Measurements from ENCODE around the gene KCNH6. TPM values are rescaled to one million over a fixed set of nuclear protein-coding genes. Genes with fewer than 3 reads are reported as not detected.

The KCNH6 gene
- total RNA-seq, 1 experiment from 2014 or later: not detected

DNA sequence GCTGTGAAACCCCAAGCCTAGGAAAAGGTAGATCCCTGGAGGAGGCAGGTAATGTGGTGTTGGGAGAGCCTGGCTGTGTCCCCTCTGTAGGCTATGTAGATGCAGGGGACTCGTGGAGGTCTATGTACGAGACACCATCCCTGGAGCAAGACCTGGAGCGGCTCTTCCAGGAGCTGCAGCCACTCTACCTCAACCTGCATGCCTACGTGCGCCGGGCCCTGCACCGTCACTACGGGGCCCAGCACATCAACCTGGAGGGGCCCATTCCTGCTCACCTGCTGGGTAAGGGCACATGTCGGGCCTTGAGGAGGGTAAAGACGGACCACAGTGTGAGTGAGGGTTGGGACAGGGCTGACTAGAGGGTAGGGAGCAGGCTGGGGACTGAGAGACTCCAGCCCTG is 34.3 kb upstream of the KCNH6 start:
- Histone ChIP-seq H3K27me3 (replicated peaks; ENCODE audit: control insufficient read depth, insufficient read depth, low read length) (no peaks in the 10 kb centered on the region; the same call in 1 of the 2 replicates), H3K4me3 (ENCODE audit: low read depth, low read length) (no peak overlapping the region), H3K4me1 (no peaks in the 10 kb centered on the region), H3K9me3 (no peaks in the 10 kb centered on the region), H3K36me3 (ENCODE audit: control insufficient read depth, insufficient read depth, low read length) (no peaks in the 10 kb centered on the region)
- ChIA-PET POLR2A (no interaction called here), CTCF (interaction anchor here (0.8 kb wide), 1 partner anchor 61 kb away, joined by 6 read pairs; the partner anchor contains the start of gene DCAF7)
- TF ChIP-seq, protein P1, sequence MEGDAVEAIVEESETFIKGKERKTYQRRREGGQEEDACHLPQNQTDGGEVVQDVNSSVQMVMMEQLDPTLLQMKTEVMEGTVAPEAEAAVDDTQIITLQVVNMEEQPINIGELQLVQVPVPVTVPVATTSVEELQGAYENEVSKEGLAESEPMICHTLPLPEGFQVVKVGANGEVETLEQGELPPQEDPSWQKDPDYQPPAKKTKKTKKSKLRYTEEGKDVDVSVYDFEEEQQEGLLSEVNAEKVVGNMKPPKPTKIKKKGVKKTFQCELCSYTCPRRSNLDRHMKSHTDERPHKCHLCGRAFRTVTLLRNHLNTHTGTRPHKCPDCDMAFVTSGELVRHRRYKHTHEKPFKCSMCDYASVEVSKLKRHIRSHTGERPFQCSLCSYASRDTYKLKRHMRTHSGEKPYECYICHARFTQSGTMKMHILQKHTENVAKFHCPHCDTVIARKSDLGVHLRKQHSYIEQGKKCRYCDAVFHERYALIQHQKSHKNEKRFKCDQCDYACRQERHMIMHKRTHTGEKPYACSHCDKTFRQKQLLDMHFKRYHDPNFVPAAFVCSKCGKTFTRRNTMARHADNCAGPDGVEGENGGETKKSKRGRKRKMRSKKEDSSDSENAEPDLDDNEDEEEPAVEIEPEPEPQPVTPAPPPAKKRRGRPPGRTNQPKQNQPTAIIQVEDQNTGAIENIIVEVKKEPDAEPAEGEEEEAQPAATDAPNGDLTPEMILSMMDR (IDR thresholded peaks at IDR 0.05; ENCODE audit: insufficient read depth in 1 of 2, low read depth in 1 of 2, low read length in 1 of 2, severe bottlenecking in 1 of 2, unreplicated experiment in 1 of 2): no peak
- Mint-ChIP-seq H3K4me3 (ENCODE audit: unreplicated experiment) (no peak overlapping the region), H3K4me1 (ENCODE audit: low read depth, unreplicated experiment) (no peaks in the 10 kb centered on the region), H3K9me3 (ENCODE audit: unreplicated experiment) (no peaks in the 10 kb centered on the region), H3K36me3 (ENCODE audit: insufficient read depth, unreplicated experiment) (no peaks in the 10 kb centered on the region), H3K27me3 (ENCODE audit: insufficient read depth, unreplicated experiment) (no peaks in the 10 kb centered on the region), H3K27ac (ENCODE audit: unreplicated experiment) (no peak overlapping the region)
- intact Hi-C loops (cut with micrococcal nuclease; ENCODE audit: unreplicated experiment): no loop called here
- BruUV-seq (replicated peaks): no TSS peak
- DNase-seq: no peak

DNA sequence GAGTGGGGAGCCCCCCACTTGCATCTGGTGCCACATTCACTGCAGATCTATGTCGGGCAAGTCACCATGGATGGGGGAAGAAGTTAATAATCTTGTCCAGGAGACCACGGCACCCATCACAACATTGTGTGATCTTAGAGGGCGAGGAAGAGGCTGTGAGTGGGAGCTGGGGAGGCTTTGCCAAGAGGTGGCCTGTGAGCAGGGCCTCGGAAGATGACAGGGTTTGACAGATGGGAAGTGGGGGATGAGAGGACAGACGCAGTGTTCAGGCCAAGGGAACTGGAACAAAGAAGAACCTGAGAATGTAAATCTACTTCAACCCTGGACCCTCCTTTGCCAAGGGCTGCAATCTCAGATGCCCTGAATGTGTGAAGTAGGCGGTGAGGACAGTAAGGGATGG is 33.9 kb upstream of the KCNH6 start:
- Histone ChIP-seq H3K4me1 (0 out of 2 replicates have a peak, but pooled peaks cover under 1% of the 10 kb centered on the region), H3K9me3 (no peaks in the 10 kb centered on the region), H3K27me3 (replicated peaks; ENCODE audit: control insufficient read depth, insufficient read depth, low read length) (no peaks in the 10 kb centered on the region; the same call in 1 of the 2 replicates), H3K4me3 (ENCODE audit: low read depth, low read length) (no peak overlapping the region), H3K36me3 (ENCODE audit: control insufficient read depth, insufficient read depth, low read length) (no peaks in the 10 kb centered on the region)
- no TSS peak for BruUV-seq (replicated peaks)
- no peaks in the 10 kb centered on the region for H3K27me3 Mint-ChIP-seq (ENCODE audit: insufficient read depth, unreplicated experiment)
- TF ChIP-seq, protein P1 (IDR thresholded peaks at IDR 0.05; ENCODE audit: insufficient read depth in 1 of 2, low read depth in 1 of 2, low read length in 1 of 2, severe bottlenecking in 1 of 2, unreplicated experiment in 1 of 2): no peak
- no peak overlapping the region for H3K27ac Mint-ChIP-seq (ENCODE audit: unreplicated experiment)
- intact Hi-C loops (cut with micrococcal nuclease; ENCODE audit: unreplicated experiment): no loop called here
- no peaks in the 10 kb centered on the region for H3K9me3 Mint-ChIP-seq (ENCODE audit: unreplicated experiment)
- DNase-seq: no peak
- no peaks in the 10 kb centered on the region for H3K36me3 Mint-ChIP-seq (ENCODE audit: insufficient read depth, unreplicated experiment)
- no peaks in the 10 kb centered on the region for H3K4me1 Mint-ChIP-seq (ENCODE audit: low read depth, unreplicated experiment)
- CTCF ChIA-PET: no interaction called here
- no peak overlapping the region for H3K4me3 Mint-ChIP-seq (ENCODE audit: unreplicated experiment)
- POLR2A ChIA-PET: no interaction called here

DNA sequence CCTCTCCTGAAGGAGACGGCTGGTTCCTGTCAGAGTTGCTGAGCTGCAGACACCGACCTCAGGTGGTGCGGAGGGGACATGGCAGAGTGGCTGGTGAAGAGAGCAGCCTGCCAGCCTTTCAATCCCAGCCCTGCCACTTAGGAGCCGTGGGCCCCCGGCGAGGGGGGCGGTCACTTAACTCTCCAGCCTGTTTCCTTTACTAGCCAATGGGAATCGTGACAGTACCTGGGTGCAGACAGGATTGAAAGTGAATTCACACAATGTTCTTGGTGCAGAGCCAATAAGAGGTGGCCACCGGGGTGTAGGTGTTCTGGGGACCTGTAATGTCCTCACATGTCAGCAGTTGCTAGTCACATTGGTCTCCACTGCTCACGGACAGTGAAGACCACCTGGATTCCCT is 32.8 kb upstream of the KCNH6 start:
- H3K27me3 Mint-ChIP-seq (ENCODE audit: insufficient read depth, unreplicated experiment): peaks cover 3% of the 10 kb centered on the region
- TF ChIP-seq, protein P1 (IDR thresholded peaks at IDR 0.05; ENCODE audit: insufficient read depth in 1 of 2, low read depth in 1 of 2, low read length in 1 of 2, severe bottlenecking in 1 of 2, unreplicated experiment in 1 of 2): no peak
- H3K4me1 Mint-ChIP-seq (ENCODE audit: low read depth, unreplicated experiment): no peaks in the 10 kb centered on the region
- CTCF ChIA-PET: interaction anchor here (1.1 kb wide), 1 partner anchor 65 kb away, joined by 5 read pairs; no protein-coding TSS in a partner anchor
- no peak for DNase-seq
- no peak overlapping the region for H3K4me3 Mint-ChIP-seq (ENCODE audit: unreplicated experiment)
- no peak overlapping the region for H3K27ac Mint-ChIP-seq (ENCODE audit: unreplicated experiment)
- intact Hi-C loops (cut with micrococcal nuclease; ENCODE audit: unreplicated experiment): no loop called here
- BruUV-seq (replicated peaks): no TSS peak
- Histone ChIP-seq H3K36me3 (ENCODE audit: control insufficient read depth, insufficient read depth, low read length) (no peaks in the 10 kb centered on the region), H3K4me3 (ENCODE audit: low read depth, low read length) (no peak overlapping the region), H3K27me3 (replicated peaks; ENCODE audit: control insufficient read depth, insufficient read depth, low read length) (no peaks in the 10 kb centered on the region; the same call in 1 of the 2 replicates), H3K4me1 (0 out of 2 replicates have a peak, but pooled peaks cover 7% of the 10 kb centered on the region), H3K9me3 (no peaks in the 10 kb centered on the region)
- no peaks in the 10 kb centered on the region for H3K9me3 Mint-ChIP-seq (ENCODE audit: unreplicated experiment)
- H3K36me3 Mint-ChIP-seq (ENCODE audit: insufficient read depth, unreplicated experiment): no peaks in the 10 kb centered on the region
- POLR2A ChIA-PET: no interaction called here

Data from Caco-2 (cell line).